H9 (cell line): ENCODE measurements around the gene CPT1A. TPM values are rescaled to one million over a fixed set of nuclear protein-coding genes. Genes with fewer than 3 reads are reported as not detected.

Experiments used
- DNase-seq: peaks from one replicate; pipeline ENCODE4 v3.0.0-alpha.2; 2017
- H2AFZ ChIP-seq: one replicate; pipeline ENCODE4 v1.6.1; 2013; ENCODE audit warnings: mild to moderate bottlenecking, low read length, control low read depth, moderate library complexity
- H2AK5ac ChIP-seq: 2 replicates; pipeline ENCODE4 v1.6.1; 2013; ENCODE audit warnings: low read length, control low read depth, mixed read lengths; ENCODE audit not compliant: insufficient read length
- H2BK120ac ChIP-seq: one replicate; pipeline ENCODE4 v1.6.1; 2013; ENCODE audit warnings: low read depth, mild to moderate bottlenecking, low read length, control low read depth, inconsistent platforms; ENCODE audit not compliant: poor library complexity, severe bottlenecking
- H2BK12ac ChIP-seq: 2 replicates; pipeline ENCODE4 v1.6.1; 2013; ENCODE audit warnings: low read length, control low read depth, mixed read lengths, low read depth; ENCODE audit not compliant: insufficient read length
- H2BK15ac ChIP-seq: 2 replicates; pipeline ENCODE4 v1.6.1; 2013; ENCODE audit warnings: low read depth, low read length, control low read depth
- H2BK20ac ChIP-seq: one replicate; pipeline ENCODE4 v1.6.1; 2013; ENCODE audit warnings: low read depth, mild to moderate bottlenecking, low read length, control low read depth, inconsistent platforms; ENCODE audit not compliant: poor library complexity, severe bottlenecking
- H2BK5ac ChIP-seq: 2 replicates; pipeline ENCODE4 v1.6.1; 2013; ENCODE audit warnings: low read length, control low read depth, mixed read lengths; ENCODE audit not compliant: insufficient read length
- H3K14ac ChIP-seq: 2 replicates; pipeline ENCODE4 v1.6.1; 2013; ENCODE audit warnings: low read length, control low read depth; ENCODE audit not compliant: insufficient read depth
- H3K18ac ChIP-seq: 2 replicates; pipeline ENCODE4 v1.6.1; 2013; ENCODE audit warnings: low read depth, mild to moderate bottlenecking, mixed read lengths, low read length, control low read depth; ENCODE audit not compliant: insufficient read length
- H3K23ac ChIP-seq: 2 replicates; pipeline ENCODE4 v1.6.1; 2013; ENCODE audit warnings: low read length, control low read depth, mixed read lengths, low read depth; ENCODE audit not compliant: insufficient read length
- H3K23me2 ChIP-seq: 2 replicates; pipeline ENCODE4 v1.6.1; 2013; ENCODE audit warnings: low read depth, mild to moderate bottlenecking, mixed read lengths, low read length, control low read depth; ENCODE audit not compliant: insufficient read length, poor library complexity, severe bottlenecking
- H3K27ac ChIP-seq: 2 replicates; pipeline ENCODE4 v1.5.1; 2013; ENCODE audit warnings: low read length, control low read depth, mixed read lengths, low read depth; ENCODE audit not compliant: insufficient read length
- H3K27me3 ChIP-seq: 2 replicates; pipeline ENCODE4 v1.6.1; 2013; ENCODE audit warnings: low read length, control low read depth, inconsistent platforms; ENCODE audit not compliant: insufficient read depth
- H3K4ac ChIP-seq: 2 replicates; pipeline ENCODE4 v1.6.1; 2013; ENCODE audit warnings: low read depth, mild to moderate bottlenecking, control low read depth, inconsistent platforms, low read length, moderate library complexity
- H3K4me1 ChIP-seq: 2 replicates; pipeline ENCODE4 v1.6.1; 2013; ENCODE audit warnings: low read length, control low read depth, inconsistent platforms; ENCODE audit not compliant: insufficient read depth
- H3K4me2 ChIP-seq: 2 replicates; pipeline ENCODE4 v1.6.1; 2013; ENCODE audit warnings: low read length, control low read depth, mixed read lengths; ENCODE audit not compliant: insufficient read length, insufficient read depth
- H3K56ac ChIP-seq: 2 replicates; pipeline ENCODE4 v1.6.1; 2013; ENCODE audit warnings: low read depth, mild to moderate bottlenecking, mixed read lengths, low read length, control low read depth; ENCODE audit not compliant: insufficient read length
- H3K79me1 ChIP-seq: 2 replicates; pipeline ENCODE4 v1.6.1; 2013; ENCODE audit warnings: low read depth, mild to moderate bottlenecking, moderate library complexity, low read length, control low read depth, inconsistent platforms; ENCODE audit not compliant: insufficient read depth, poor library complexity, severe bottlenecking
- H3K79me2 ChIP-seq: 2 replicates; pipeline ENCODE4 v1.6.1; 2013; ENCODE audit warnings: low read length, control low read depth, inconsistent platforms; ENCODE audit not compliant: insufficient read depth
- H3K9ac ChIP-seq: 2 replicates; pipeline ENCODE4 v1.6.1; 2013; ENCODE audit warnings: low read length, control low read depth, mixed read lengths; ENCODE audit not compliant: insufficient read length; ENCODE audit errors: extremely low read depth
- H3K9me3 ChIP-seq: one replicate; pipeline ENCODE4 v1.6.1; 2013; ENCODE audit warnings: low read depth, low read length, inconsistent platforms; ENCODE audit not compliant: control insufficient read depth
- H3T11ph ChIP-seq: one replicate; pipeline ENCODE4 v1.6.1; 2013; ENCODE audit warnings: mild to moderate bottlenecking, low read length, control low read depth, inconsistent platforms
- H4K20me1 ChIP-seq: one replicate; pipeline ENCODE4 v1.6.1; 2013; ENCODE audit not compliant: control insufficient read depth, insufficient read length, insufficient read depth
- H4K5ac ChIP-seq: 2 replicates; pipeline ENCODE4 v1.6.1; 2013; ENCODE audit warnings: low read depth, mild to moderate bottlenecking, mixed read lengths, low read length, control low read depth; ENCODE audit not compliant: insufficient read length
- H4K8ac ChIP-seq: replicated peaks from 2 replicates; pipeline ENCODE4 v1.6.1; 2013; ENCODE audit warnings: low read length, control low read depth, mixed read lengths, low read depth; ENCODE audit not compliant: insufficient read length
- H4K91ac ChIP-seq: 2 replicates; pipeline ENCODE4 v1.6.1; 2013; ENCODE audit warnings: low read depth, mild to moderate bottlenecking, moderate library complexity, mixed read lengths, low read length, control low read depth; ENCODE audit not compliant: insufficient read length
- H3K27ac Mint-ChIP-seq, 3 experiments: 2 replicates in 2 of 3; 3 replicates in 1 of 3; pipeline ENCODE4 v1.8.0; 2020 to 2021; ENCODE audit warnings: mixed read lengths in 3 of 3, mild to moderate bottlenecking in 1 of 3, moderate library complexity in 1 of 3
- H3K27me3 Mint-ChIP-seq: 2 replicates; pipeline ENCODE4 v1.8.0; 2021; ENCODE audit warnings: low read depth, mild to moderate bottlenecking, moderate library complexity, mixed read lengths
- H3K36me3 Mint-ChIP-seq, 3 experiments: 2 replicates in 2 of 3; 3 replicates in 1 of 3; pipeline ENCODE4 v1.8.0; 2020 to 2021; ENCODE audit warnings: low read depth in 3 of 3, mixed read lengths in 3 of 3; ENCODE audit not compliant: insufficient read depth in 1 of 3
- H3K4me1 Mint-ChIP-seq, 2 experiments: 2 replicates each; pipeline ENCODE4 v1.8.0; 2020; ENCODE audit warnings: mixed read lengths in 2 of 2
- H3K4me3 Mint-ChIP-seq, 2 experiments: 2 replicates in 1 of 2; 3 replicates in 1 of 2; pipeline ENCODE4 v1.8.0; 2020 to 2021; ENCODE audit warnings: mild to moderate bottlenecking in 2 of 2, mixed read lengths in 2 of 2, moderate library complexity in 1 of 2
- H3K9me3 Mint-ChIP-seq, 2 experiments: 2 replicates in 1 of 2; 3 replicates in 1 of 2; pipeline ENCODE4 v1.8.0; 2020; ENCODE audit warnings: mild to moderate bottlenecking in 2 of 2, mixed read lengths in 2 of 2, moderate library complexity in 1 of 2
- WGBS: extraction: QIAGEN DNeasy Blood & Tissue Kit; methylation state at CpG from one replicate; pipeline ENCODE4 v1.1.7; 2013; ENCODE audit warnings: missing lambda C conversion rate, low lambda C conversion rate, mixed read lengths; ENCODE audit not compliant: insufficient read length; ENCODE audit errors: extremely low coverage; 5-methylcytosine and 5-hydroxymethylcytosine counted together
- total RNA-seq: library from RNA; stranded (reverse); gene quantifications from 2 replicates; pipeline ENCODE4 v1.2.1, GENCODE V29; 2021
- TF ChIP-seq, protein P1 (sequence below): fragments of 200-600 bp; sonication (generic); conservative IDR thresholded peaks from 3 replicates; pipeline ENCODE4 v1.8.0; 2021; ENCODE audit warnings: antibody characterized with exemption, mild to moderate bottlenecking

The CPT1A gene
- total RNA-seq, 1 experiment from 2014 or later, result 7.5 TPM

GRCh38 chr11:68882391-68882790 is 40.7 kb upstream of the CPT1A start:
- Histone ChIP-seq H2BK120ac (no peak overlapping the region), H3K4ac (no peak overlapping the region), H4K8ac (no peak overlapping the region), H3K14ac (no peak overlapping the region), H4K20me1 (no peaks in the 10 kb centered on the region), H3K27ac (no peak overlapping the region), H3T11ph (no peak overlapping the region), H3K56ac (no peak overlapping the region), H3K4me1 (no peaks in the 10 kb centered on the region), H3K9ac (no peak overlapping the region), H3K23me2 (no peaks in the 10 kb centered on the region), H4K5ac (no peak overlapping the region), H2AFZ (no peak overlapping the region), H3K4me2 (no peak overlapping the region), H4K91ac (no peak overlapping the region), H3K79me2 (no peaks in the 10 kb centered on the region), H2BK20ac (no peak overlapping the region), H3K23ac (no peak overlapping the region), H3K79me1 (no peaks in the 10 kb centered on the region), H3K27me3 (no peaks in the 10 kb centered on the region), H2BK5ac (no peak overlapping the region), H2AK5ac (no peak overlapping the region), H3K18ac (no peak overlapping the region), H2BK12ac (no peak overlapping the region), H2BK15ac (no peak overlapping the region), H3K9me3 (no peaks in the 10 kb centered on the region)
- no peak for DNase-seq
- TF ChIP-seq, protein P1, sequence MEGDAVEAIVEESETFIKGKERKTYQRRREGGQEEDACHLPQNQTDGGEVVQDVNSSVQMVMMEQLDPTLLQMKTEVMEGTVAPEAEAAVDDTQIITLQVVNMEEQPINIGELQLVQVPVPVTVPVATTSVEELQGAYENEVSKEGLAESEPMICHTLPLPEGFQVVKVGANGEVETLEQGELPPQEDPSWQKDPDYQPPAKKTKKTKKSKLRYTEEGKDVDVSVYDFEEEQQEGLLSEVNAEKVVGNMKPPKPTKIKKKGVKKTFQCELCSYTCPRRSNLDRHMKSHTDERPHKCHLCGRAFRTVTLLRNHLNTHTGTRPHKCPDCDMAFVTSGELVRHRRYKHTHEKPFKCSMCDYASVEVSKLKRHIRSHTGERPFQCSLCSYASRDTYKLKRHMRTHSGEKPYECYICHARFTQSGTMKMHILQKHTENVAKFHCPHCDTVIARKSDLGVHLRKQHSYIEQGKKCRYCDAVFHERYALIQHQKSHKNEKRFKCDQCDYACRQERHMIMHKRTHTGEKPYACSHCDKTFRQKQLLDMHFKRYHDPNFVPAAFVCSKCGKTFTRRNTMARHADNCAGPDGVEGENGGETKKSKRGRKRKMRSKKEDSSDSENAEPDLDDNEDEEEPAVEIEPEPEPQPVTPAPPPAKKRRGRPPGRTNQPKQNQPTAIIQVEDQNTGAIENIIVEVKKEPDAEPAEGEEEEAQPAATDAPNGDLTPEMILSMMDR, result no peak
- no CpG with 5 or more reads among the region's 13 CpGs for WGBS
- Mint-ChIP-seq H3K27ac (no peak overlapping the region; a peak in 1 of 7 replicates), H3K9me3 (no peaks in the 10 kb centered on the region; a peak in 1 of 5 replicates), H3K4me3 (no peak overlapping the region), H3K36me3 (peaks cover 6 to 13% (median 9%) of the 10 kb centered on the region in 3 experiments), H3K4me1 (peaks cover 0 to 11% of the 10 kb centered on the region in 2 experiments; a peak in 3 of 4 replicates), H3K27me3 (no peaks in the 10 kb centered on the region)
